Measurements from ENCODE around the gene TEX52.

GRCh38 chr12:2891240-2892053 lies 34.6 kb upstream of the TEX52 start:
- TF ChIP-seq CTCF (IDR thresholded peaks at IDR 0.05; ENCODE audit: borderline replicate concordance, extremely low read depth, low read length, poor library complexity, severe bottlenecking) (no peak), EZH2 (IDR thresholded peaks at IDR 0.05; ENCODE audit: borderline replicate concordance, low read depth, low read length, severe bottlenecking) (no peak)

Measured in DND-41 (cell line).